ENCODE results near the gene TAOK2.

DNA sequence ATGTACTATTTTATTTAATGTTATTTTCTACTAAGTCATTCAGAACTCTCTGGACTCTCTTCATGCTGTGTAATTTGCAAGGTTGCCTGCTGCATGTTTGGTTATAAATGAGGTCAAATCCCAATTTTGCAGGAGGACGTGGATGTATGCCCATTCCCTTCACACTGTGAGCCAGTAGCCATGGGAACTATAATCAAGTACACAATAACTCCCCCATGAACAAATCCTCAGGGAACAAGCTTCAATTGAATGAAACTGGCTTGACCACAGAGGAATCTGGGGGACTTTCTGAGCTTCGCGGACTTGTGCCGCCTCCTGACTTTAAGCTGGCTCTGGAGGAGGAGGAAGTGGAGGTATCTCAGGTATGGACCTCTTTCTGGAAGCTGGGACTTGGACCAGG lies 33.0 kb upstream of the TAOK2 start:
- TF ChIP-seq, protein P1, sequence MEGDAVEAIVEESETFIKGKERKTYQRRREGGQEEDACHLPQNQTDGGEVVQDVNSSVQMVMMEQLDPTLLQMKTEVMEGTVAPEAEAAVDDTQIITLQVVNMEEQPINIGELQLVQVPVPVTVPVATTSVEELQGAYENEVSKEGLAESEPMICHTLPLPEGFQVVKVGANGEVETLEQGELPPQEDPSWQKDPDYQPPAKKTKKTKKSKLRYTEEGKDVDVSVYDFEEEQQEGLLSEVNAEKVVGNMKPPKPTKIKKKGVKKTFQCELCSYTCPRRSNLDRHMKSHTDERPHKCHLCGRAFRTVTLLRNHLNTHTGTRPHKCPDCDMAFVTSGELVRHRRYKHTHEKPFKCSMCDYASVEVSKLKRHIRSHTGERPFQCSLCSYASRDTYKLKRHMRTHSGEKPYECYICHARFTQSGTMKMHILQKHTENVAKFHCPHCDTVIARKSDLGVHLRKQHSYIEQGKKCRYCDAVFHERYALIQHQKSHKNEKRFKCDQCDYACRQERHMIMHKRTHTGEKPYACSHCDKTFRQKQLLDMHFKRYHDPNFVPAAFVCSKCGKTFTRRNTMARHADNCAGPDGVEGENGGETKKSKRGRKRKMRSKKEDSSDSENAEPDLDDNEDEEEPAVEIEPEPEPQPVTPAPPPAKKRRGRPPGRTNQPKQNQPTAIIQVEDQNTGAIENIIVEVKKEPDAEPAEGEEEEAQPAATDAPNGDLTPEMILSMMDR (IDR thresholded peaks at IDR 0.05): no peak
- no peak for TF ChIP-seq POLR2A (IDR thresholded peaks at IDR 0.05)

Data from testis (tissue), 2 donors.